NT2/D1 (cell line): ENCODE results near the gene MYO1F.
A peak's percentile ranks its signal among the peaks of the same experiment; 100 is the strongest.

ENCODE experiments used
- DNase-seq: peaks from one replicate; pipeline ENCODE4 v3.0.0-alpha.2; 2011; ENCODE audit warnings: low read depth, low spot score
- H3K27me3 ChIP-seq: 2 replicates; pipeline ENCODE4 v1.6.0; 2011; ENCODE audit warnings: mild to moderate bottlenecking; ENCODE audit not compliant: insufficient read length, insufficient read depth
- H3K36me3 ChIP-seq: 2 replicates; pipeline ENCODE4 v1.6.1; 2011; ENCODE audit warnings: mild to moderate bottlenecking, low read length, mixed read lengths; ENCODE audit not compliant: insufficient read depth, insufficient read length
- H3K4me1 ChIP-seq: 2 replicates; pipeline ENCODE4 v1.5.1; 2011; ENCODE audit not compliant: insufficient read depth, insufficient read length
- H3K4me3 ChIP-seq: 2 replicates; pipeline ENCODE4 v1.5.1; 2011; ENCODE audit warnings: low read depth; ENCODE audit not compliant: insufficient read length
- H3K9ac ChIP-seq: 2 replicates; pipeline ENCODE4 v1.6.0; 2011; ENCODE audit warnings: low read depth; ENCODE audit not compliant: insufficient read length
- H3K9me3 ChIP-seq: 2 replicates; pipeline ENCODE4 v1.5.1; 2011; ENCODE audit warnings: mild to moderate bottlenecking, low read length; ENCODE audit not compliant: insufficient read depth
- SUZ12 ChIP-seq: IDR thresholded peaks from 2 replicates; pipeline ENCODE4 v1.6.1; 2011; ENCODE audit not compliant: insufficient read length, insufficient read depth; ENCODE audit errors: extremely low read depth
- YY1 ChIP-seq: IDR thresholded peaks from 2 replicates; pipeline ENCODE4 v1.6.1; 2011; ENCODE audit not compliant: insufficient read length, insufficient read depth
- ZNF274 ChIP-seq: IDR thresholded peaks from 2 replicates; pipeline ENCODE4 v1.6.1; 2011; ENCODE audit warnings: mild to moderate bottlenecking, low read depth, low read length

Gene MYO1F

DNA sequence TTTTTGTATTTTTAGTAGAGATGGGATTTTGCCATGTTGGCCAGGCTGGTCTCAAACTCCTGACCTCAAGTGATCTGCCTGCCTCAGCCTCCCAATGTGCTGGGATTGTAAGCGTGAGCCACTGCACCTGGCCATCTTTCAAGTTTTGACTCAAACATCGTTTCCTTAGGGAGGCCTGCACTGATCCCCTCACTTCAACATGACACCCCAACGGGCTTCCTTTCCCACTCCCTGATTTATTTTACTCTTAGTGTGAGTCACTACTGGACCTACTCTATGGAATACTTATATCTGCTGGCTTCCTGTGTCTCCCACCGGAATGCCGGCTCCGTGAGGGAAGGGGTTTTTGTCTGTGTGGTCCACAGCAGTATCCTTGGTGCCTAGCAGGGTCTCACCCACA, 37.8 kb upstream of the MYO1F start:
- H3K4me3 ChIP-seq, result no peak overlapping the region
- no peaks in the 10 kb centered on the region for H3K36me3 ChIP-seq
- no peaks in the 10 kb centered on the region for H3K9me3 ChIP-seq
- peaks cover 3% of the 10 kb centered on the region for H3K27me3 ChIP-seq
- no peak for DNase-seq
- TF ChIP-seq YY1 (no peak), ZNF274 (no peak), SUZ12 (no peak)
- H3K4me1 ChIP-seq, result peaks cover 12% of the 10 kb centered on the region
- no peak overlapping the region for H3K9ac ChIP-seq

DNA sequence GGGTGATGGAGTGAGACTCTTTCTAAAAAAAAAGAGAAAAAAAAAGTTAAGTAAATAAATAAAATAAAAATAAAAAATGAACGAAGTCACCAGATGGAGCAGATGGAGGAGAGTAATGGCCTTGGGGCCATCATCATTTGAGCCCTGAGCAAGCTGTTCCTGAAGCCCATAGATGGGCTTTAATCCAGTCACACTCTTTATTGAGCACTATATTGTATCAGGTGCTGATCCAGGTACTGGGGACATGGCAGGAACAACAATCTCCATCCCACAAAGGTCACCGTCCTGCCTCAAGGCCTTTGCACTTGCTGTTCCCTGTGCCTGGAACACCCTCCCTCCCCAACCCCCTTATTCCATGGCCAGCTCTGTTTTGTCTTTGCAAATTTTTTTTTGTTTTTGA, 37.2 kb upstream of the MYO1F start:
- H3K4me3 ChIP-seq, result no peak overlapping the region
- H3K27me3 ChIP-seq, result peaks cover 3% of the 10 kb centered on the region
- DNase-seq, result no peak

DNA sequence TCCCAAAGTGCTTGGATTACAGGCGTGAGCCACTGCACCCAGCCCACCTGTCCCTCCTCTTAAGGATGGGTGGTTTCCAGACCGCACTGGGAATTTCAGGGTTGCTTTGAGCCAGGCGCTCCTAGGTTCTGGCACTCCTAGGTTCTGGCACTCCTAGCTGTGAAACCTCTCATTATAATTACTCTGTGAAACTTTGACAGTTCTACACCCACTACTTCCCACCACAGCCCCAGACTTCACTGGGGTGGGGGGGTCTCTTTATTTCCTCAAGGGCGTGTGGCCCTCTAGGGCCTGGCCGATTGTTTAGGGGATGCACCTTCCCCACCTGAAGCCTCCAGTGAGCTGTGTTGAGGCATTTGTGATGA, 35.5 kb upstream of the MYO1F start:
- DNase-seq, result no peak
- TF ChIP-seq YY1 (no peak), SUZ12 (no peak), ZNF274 (no peak)
- H3K4me1 ChIP-seq, result peaks cover 21% of the 10 kb centered on the region
- peaks cover 4% of the 10 kb centered on the region for H3K36me3 ChIP-seq
- H3K9ac ChIP-seq, result no peak overlapping the region
- no peak overlapping the region for H3K4me3 ChIP-seq
- H3K27me3 ChIP-seq, result peaks cover 3% of the 10 kb centered on the region
- H3K9me3 ChIP-seq, result no peaks in the 10 kb centered on the region

More for the DNA sequence above, 37.2 kb upstream of the MYO1F start:
- Histone ChIP-seq H3K36me3 (no peaks in the 10 kb centered on the region), H3K9me3 (no peaks in the 10 kb centered on the region), H3K9ac (no peak overlapping the region), H3K4me1 (peaks cover 12% of the 10 kb centered on the region)
- TF ChIP-seq YY1 (no peak), SUZ12 (no peak), ZNF274 (no peak)

DNA sequence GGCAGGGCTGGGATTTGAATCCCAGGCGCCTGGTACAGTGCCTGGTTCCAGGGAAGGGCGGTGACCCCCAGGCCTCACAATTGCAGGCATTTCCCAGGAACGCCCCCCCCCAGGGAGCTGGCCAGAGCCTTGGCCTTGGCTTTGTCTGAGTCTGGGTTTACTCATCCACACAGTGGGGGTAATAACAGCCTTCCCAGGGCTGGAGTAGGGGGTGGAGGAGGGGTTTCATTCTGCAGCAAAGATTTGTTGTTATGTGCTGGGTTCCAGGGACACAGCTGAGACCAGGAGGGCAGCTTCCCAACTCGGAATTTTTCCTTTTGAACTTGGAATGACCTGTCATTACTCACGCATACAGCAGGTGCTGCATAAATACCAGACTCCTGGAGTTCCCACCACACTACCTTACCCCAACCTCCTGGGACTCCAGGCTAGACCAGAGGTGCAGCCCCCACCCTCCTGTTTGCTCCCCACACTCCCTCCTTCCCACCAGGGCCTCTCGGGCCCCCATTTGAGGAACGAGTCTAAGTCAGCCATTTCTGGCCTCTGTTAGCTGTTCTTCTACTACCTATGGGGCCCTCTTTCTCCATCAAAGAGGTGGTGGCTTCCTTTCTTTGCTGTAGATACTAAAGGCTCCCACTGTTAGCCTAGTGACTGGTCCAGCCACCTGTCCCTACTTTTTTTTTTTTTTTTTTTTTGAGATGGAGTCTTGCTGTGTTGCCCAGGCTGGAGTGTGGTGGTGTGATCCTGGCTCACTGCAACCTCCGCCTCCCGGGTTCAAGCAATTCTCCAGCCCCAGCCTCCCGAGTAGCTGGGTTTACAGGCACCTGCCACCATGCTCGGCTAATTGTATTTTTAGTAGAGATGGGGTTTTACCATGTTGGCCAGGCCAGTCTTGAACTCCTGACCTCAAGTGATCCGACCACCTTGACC, 34.9 kb upstream of the MYO1F start:
- Histone ChIP-seq H3K27me3 (peaks cover 3% of the 10 kb centered on the region), H3K4me1 (peaks cover 21% of the 10 kb centered on the region), H3K9ac (peak overlapping the region; percentile 26), H3K9me3 (no peaks in the 10 kb centered on the region), H3K4me3 (no peak overlapping the region), H3K36me3 (peaks cover 4% of the 10 kb centered on the region)
- TF ChIP-seq ZNF274 (no peak), SUZ12 (no peak), YY1 (no peak)
- peak; percentile 87 for DNase-seq

DNA sequence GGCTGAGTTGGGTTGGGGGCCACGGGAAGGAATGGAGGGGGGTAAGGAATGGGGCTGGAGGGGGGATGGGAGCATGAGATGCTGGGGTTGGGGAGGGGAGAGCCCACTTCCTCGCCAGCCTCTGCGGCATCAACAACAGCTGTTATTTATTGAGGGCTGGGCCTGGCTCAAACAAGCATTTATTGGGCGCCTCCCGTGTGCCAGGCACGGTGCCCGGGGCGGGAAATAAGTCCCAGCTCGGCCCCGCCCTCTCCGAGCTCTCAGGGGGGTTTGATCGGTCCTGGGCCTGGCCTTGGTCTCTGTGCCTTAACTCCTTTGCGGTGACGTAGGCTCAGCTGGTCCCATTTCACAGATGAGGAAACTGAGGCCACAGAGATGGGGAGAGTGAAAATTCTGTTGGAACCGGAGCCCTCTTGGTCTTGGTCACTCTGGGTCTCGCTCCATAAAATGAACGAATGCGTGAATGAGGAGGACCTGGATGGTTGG, 34.2 kb upstream of the MYO1F start:
- Histone ChIP-seq H3K4me1 (peaks cover 17% of the 10 kb centered on the region), H3K9me3 (no peaks in the 10 kb centered on the region), H3K27me3 (peaks cover 2% of the 10 kb centered on the region), H3K9ac (peak overlapping the region; percentile 26), H3K4me3 (no peak overlapping the region), H3K36me3 (peaks cover 9% of the 10 kb centered on the region)
- TF ChIP-seq ZNF274 (no peak), YY1 (no peak), SUZ12 (no peak)
- DNase-seq, result no peak

DNA sequence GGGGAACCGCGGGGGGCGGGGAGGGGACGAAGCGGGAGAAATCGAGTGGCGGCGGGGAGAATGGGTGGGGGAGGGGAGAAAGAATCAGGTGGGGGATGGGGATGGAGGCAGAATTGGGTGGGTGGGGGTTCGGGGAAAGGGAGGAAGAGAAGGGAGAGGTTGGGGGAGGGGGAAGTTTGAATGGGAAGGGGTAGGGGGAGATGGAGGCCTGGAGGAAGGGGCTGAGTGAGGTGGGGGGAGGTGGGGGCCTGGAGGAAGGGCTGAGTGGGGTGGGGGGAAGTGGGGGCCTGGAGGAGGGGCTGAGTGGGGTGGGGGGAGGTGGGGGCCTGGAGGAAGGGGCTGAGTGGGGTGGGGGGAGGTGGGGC, 33.7 kb upstream of the MYO1F start:
- TF ChIP-seq YY1 (no peak), SUZ12 (no peak), ZNF274 (no peak)
- peaks cover 17% of the 10 kb centered on the region for H3K4me1 ChIP-seq
- no peak overlapping the region for H3K9ac ChIP-seq
- H3K27me3 ChIP-seq, result no peaks in the 10 kb centered on the region
- H3K36me3 ChIP-seq, result peaks cover 14% of the 10 kb centered on the region
- DNase-seq, result no peak
- peak overlapping the region; percentile 85 for H3K4me3 ChIP-seq
- H3K9me3 ChIP-seq, result no peaks in the 10 kb centered on the region

DNA sequence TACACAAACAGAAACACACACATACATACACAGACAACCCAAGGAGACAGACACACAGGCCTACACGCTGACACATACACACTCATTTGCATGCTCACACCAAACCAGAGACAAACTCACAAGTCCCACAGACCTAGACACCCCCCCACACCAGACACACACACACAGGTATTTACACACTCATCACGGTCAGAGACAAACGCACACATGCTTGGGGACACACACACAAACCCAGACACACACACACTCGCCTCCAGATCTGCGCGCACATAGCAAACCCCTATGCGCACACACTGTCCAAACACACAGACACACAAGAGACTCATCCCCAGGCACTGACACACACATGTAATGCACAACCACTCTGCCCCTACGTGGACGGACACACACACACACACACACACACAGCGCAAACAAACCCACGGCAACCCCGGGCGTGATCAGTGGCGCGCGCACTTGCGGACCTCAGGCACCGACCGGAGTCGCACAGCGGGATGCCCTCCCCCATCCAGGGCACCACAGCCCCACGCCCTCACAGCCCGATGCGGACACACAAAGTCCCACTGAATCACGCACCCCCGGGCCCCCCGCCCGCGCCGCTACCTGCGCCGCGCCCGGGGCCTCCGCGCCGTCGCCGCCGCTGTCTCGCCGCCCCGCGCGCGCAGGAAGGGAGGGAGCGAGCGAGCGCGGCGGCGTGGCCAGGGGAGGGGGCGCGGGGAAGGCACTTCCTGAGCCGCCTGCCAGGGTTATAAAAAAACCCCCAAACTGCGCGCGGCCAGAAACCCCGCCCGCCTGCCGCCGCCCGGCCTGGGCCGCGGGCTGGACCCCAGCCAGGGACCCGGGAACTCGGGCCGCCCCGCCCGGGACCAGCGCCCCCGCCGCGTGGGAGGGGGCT, 33.0 kb upstream of the MYO1F start, which contains the start of gene ADAMTS10:
Gene ADAMTS10 (minus strand): TSS at position 675 of the 895 bp plus-strand sequence. CDS start 5,005 bp downstream, outside the sequence.
- H3K4me3 ChIP-seq, result peak within 1 kb of the TSS; percentile 85
- no peak for TF ChIP-seq ZNF274
- no peak for TF ChIP-seq YY1
- no peak for TF ChIP-seq SUZ12
- H3K27me3 ChIP-seq, result no peaks in the 10 kb centered on the region
- peak within 1 kb of the TSS; percentile 86 for H3K9ac ChIP-seq
- H3K4me1 ChIP-seq, result peaks cover 17% of the 10 kb centered on the region
- H3K9me3 ChIP-seq, result no peaks in the 10 kb centered on the region; the same call in 1 of the 2 replicates
- DNase-seq, result no peak
- peaks cover 20% of the 10 kb centered on the region for H3K36me3 ChIP-seq
